ENCODE measurements around the gene BLZF1. TPM values are rescaled to one million over a fixed set of nuclear protein-coding genes. Genes with fewer than 3 reads are reported as not detected.
A peak's percentile ranks its signal among the peaks of the same experiment; 100 is the strongest.

Gene BLZF1
- total and polyA plus RNA-seq, 2 donors from 2014 or later, result 10.3 to 25.3 TPM

GRCh38 chr1:169367096-169367685, 804 bp upstream of the BLZF1 start:
- Histone ChIP-seq H3K27ac (ENCODE audit: low read depth in 2 of 2, low read length in 2 of 2) (peak overlapping the region; percentile 48 to 60), H3K9ac (ENCODE audit: low read length in 3 of 3) (peak overlapping the region; percentile 63 to 96 (median 80)), H3K4me1 (ENCODE audit: control insufficient read depth in 2 of 3, insufficient read depth in 2 of 3, low read depth in 1 of 3, low read length in 3 of 3) (peaks cover 0 to 7% (median 4%) of the 10 kb centered on the region in 3 donors), H3K27me3 (ENCODE audit: control insufficient read depth, insufficient read depth, low read length) (no peaks in the 10 kb centered on the region), H3K4me3 (ENCODE audit: low read length in 3 of 3) (peak overlapping the region; percentile 97 to 99 (median 98)), H3K36me3 (ENCODE audit: control insufficient read depth in 2 of 3, insufficient read depth in 3 of 3, low read length in 3 of 3) (peaks cover 0 to 6% (median 2%) of the 10 kb centered on the region in 3 donors), H3K9me3 (ENCODE audit: control insufficient read depth in 2 of 3, insufficient read depth in 1 of 3, low read length in 3 of 3) (no peaks in the 10 kb centered on the region)
- TF ChIP-seq CTCF (IDR thresholded peaks at IDR 0.05; ENCODE audit: borderline replicate concordance, extremely low read depth, insufficient read depth), result no peak
- FAIRE-seq, result no peak
- no peak for DNase-seq
- intact Hi-C loops (cut with DNase I), result no loop called here

GRCh38 chr1:169368406-169368769, 393 bp downstream of the BLZF1 start:
- Histone ChIP-seq H3K36me3 (ENCODE audit: control insufficient read depth in 2 of 3, insufficient read depth in 3 of 3, low read length in 3 of 3) (peaks cover 2 to 6% (median 3%) of the 10 kb centered on the region in 3 donors), H3K9ac (ENCODE audit: low read length in 3 of 3) (peak overlapping the region; percentile 78 to 96 (median 84)), H3K4me1 (ENCODE audit: control insufficient read depth in 2 of 3, insufficient read depth in 2 of 3, low read depth in 1 of 3, low read length in 3 of 3) (peaks cover 0 to 7% (median 4%) of the 10 kb centered on the region in 3 donors), H3K27ac (ENCODE audit: low read depth in 2 of 2, low read length in 2 of 2) (peak overlapping the region; percentile 47 to 60), H3K27me3 (ENCODE audit: control insufficient read depth, insufficient read depth, low read length) (no peaks in the 10 kb centered on the region), H3K9me3 (ENCODE audit: control insufficient read depth in 2 of 3, insufficient read depth in 1 of 3, low read length in 3 of 3) (no peaks in the 10 kb centered on the region), H3K4me3 (ENCODE audit: low read length in 3 of 3) (peak overlapping the region; percentile 97 to 99 (median 98))
- FAIRE-seq (no peak), DNase-seq (peak in 1 of 5 donors; percentile 51)
- intact Hi-C loops (cut with DNase I), result no loop called here
- TF ChIP-seq CTCF (IDR thresholded peaks at IDR 0.05; ENCODE audit: borderline replicate concordance, extremely low read depth, insufficient read depth), result no peak

- H3K9ac ChIP-seq (ENCODE audit: low read length in 3 of 3), result no peak overlapping the region
- DNase-seq (no peak), FAIRE-seq (no peak)
- no peak overlapping the region for H3K4me3 ChIP-seq (ENCODE audit: low read length in 3 of 3)
- H3K36me3 ChIP-seq (ENCODE audit: control insufficient read depth in 2 of 3, insufficient read depth in 3 of 3, low read length in 3 of 3), result peaks cover 2 to 6% (median 3%) of the 10 kb centered on the region in 3 donors
- TF ChIP-seq CTCF (IDR thresholded peaks at IDR 0.05; ENCODE audit: borderline replicate concordance, extremely low read depth, insufficient read depth), result no peak
- H3K27me3 ChIP-seq (ENCODE audit: control insufficient read depth, insufficient read depth, low read length), result no peaks in the 10 kb centered on the region
- intact Hi-C loops (cut with DNase I), result no loop called here
- peaks cover 0 to 7% (median 4%) of the 10 kb centered on the region in 3 donors for H3K4me1 ChIP-seq (ENCODE audit: control insufficient read depth in 2 of 3, insufficient read depth in 2 of 3, low read depth in 1 of 3, low read length in 3 of 3)
- H3K9me3 ChIP-seq (ENCODE audit: control insufficient read depth in 2 of 3, insufficient read depth in 1 of 3, low read length in 3 of 3), result no peaks in the 10 kb centered on the region
- H3K27ac ChIP-seq (ENCODE audit: low read depth in 2 of 2, low read length in 2 of 2), result no peak overlapping the region
Observed at GRCh38 chr1:169371404-169371803, 3.4 kb downstream of the BLZF1 start.

Data from kidney (tissue), 14 donors.